Testis (tissue), 2 donors: ENCODE measurements around the gene METAP2.

Experiments
- CTCF ChIP-seq, 3 experiments: fragments of 450-650 bp in 2 of 3; fragments of 200-600 bp in 1 of 3; sonication (generic) in 1 of 3; IDR thresholded peaks; one replicate each; pipeline ENCODE4 v1.5.1; 2016 to 2019; ENCODE audit warnings: antibody characterized with exemption in 3 of 3, mild to moderate bottlenecking in 2 of 3, moderate library complexity in 1 of 3
- POLR2A ChIP-seq: fragments of 450-650 bp; IDR thresholded peaks from one replicate; pipeline ENCODE4 v1.6.1; 2017; ENCODE audit warnings: antibody characterized with exemption, mild to moderate bottlenecking, moderate library complexity

- TF ChIP-seq CTCF (IDR thresholded peaks at IDR 0.05) (no peak), POLR2A (no peak)
Measured at GRCh38 chr12:95435355-95435754, 38.6 kb upstream of the METAP2 start.
